GM19193 (cell line): ENCODE measurements around the gene NPDC1.

Source experiments
- POLR2A ChIP-seq: IDR thresholded peaks from 4 replicates; pipeline ENCODE4 v1.6.1; 2011; ENCODE audit not compliant: insufficient read depth, insufficient read length; ENCODE audit errors: extremely low read depth

The NPDC1 gene

GRCh38 chr9:136995772-136996311 lies 50.1 kb downstream of the NPDC1 start:
- no peak for TF ChIP-seq POLR2A

DNA sequence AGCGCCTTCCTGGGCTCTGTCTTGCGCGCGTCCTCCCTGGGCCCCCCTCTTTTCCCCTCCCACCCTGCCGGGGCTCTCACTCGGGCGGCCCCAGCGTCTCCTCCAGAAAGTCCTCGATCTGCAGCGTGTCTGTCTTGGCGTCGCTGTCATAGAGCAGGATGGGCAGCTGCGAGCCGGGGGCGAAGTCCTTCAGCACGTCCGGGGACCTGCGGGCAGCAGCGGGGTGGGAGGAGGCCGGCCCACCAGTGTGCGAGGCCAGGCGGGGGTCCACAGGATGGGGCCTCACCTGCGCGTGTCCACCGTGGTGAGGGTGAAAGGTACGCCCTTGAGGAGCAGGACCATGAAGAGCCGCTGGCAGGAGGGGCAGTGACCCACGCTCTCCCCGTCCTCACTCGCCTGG lies 50.6 kb downstream of the NPDC1 start:
- no peak for TF ChIP-seq POLR2A

DNA sequence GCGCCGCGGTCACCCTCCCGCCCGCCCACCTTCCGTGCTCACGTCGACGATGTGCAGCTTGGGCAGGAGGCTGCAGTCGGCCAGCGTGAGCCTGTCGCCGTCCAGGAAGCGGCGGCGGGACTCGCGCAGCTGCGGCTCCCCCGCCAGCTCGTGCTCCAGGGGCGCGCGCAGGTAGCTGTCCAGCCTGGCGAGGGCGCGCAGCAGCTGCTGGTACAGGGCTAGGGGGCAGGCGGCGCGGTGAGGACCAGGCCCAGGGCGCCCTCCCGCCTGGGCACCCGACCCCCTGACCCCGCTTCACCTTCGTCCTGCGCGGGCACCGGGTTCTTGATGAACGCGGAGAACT lies 51.1 kb downstream of the NPDC1 start:
- TF ChIP-seq POLR2A = no peak

DNA sequence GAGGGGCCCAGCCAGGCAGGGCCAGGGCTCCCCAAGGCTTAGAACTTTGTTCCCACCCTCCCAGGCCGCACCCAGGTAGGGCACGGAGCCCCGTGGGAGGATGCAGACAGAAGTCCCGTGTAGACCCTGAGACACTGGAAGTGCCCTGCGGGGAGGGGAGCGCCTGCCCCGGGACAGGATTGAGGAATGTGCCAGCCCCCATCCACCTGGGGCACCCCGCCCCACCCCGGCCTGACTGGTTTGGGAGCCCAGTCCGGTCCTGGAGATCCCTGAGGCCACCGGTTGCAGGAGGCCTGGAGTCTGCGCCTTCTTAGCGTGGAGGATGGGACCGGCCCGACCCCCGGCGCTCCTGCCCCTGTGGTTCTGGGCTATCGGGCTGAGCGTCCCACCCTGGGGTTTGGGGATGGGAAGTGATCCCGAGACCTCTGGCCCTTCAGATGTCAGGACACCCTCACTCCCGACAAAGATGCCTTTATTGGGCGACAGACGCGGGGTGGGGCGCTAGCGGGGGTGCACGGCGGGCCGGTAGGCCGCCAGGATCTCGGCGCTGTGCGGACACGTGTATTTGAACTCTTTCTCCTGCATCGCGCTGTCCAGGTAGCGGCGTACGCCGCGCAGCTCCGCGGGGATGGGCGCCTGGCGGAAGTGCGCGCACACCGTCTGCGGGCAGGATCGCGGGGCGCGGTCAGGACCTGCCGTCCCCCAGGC lies 51.6 kb downstream of the NPDC1 start:
- no peak for TF ChIP-seq POLR2A

GRCh38 chr9:136992819-136993369 lies 53.1 kb downstream of the NPDC1 start:
- TF ChIP-seq POLR2A = no peak

DNA sequence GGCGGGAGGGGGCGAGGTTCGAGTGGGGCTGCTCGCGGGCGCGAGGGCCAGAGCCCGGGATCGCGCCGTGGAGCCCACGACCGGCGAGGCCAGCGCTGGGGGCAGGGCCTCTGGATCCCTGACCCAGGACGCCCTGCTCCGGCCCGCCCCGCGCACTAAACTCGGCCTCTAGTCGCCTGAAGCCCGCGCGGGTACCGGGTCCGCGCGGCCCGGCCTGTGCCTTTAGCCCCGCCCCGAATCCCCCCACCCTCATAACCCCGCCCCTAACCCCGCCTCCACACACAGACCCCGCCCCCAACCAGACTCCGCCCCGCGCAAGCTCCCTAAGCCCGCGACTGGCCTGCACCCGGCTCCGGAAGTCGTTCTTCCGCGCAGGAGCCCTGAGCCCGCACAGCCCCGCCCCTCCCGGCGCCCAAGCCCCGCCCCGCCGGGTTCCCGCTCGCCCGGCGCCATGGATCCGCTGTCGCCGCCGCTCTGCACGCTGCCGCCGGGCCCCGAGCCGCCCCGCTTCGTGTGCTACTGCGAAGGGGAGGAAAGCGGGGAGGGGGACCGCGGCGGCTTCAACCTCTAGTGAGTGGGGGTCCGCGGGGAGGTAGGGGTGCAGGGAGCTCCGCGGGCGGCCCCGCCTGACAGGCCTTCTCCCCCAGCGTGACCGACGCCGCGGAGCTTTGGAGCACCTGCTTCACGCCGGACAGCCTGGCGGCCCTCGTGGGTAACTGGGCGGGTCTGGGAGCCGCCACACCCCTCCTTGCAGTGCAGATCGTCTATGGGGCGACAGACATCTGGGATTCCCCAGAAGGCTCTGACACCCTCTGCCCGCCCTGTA lies 53.8 kb downstream of the NPDC1 start, which contains the start of gene PAXX:
Gene PAXX (plus strand): TSS at position 430 of the 826 bp plus-strand sequence. CDS start 22 bp downstream, at position 452.
- TF ChIP-seq POLR2A = peak; percentile 64

DNA sequence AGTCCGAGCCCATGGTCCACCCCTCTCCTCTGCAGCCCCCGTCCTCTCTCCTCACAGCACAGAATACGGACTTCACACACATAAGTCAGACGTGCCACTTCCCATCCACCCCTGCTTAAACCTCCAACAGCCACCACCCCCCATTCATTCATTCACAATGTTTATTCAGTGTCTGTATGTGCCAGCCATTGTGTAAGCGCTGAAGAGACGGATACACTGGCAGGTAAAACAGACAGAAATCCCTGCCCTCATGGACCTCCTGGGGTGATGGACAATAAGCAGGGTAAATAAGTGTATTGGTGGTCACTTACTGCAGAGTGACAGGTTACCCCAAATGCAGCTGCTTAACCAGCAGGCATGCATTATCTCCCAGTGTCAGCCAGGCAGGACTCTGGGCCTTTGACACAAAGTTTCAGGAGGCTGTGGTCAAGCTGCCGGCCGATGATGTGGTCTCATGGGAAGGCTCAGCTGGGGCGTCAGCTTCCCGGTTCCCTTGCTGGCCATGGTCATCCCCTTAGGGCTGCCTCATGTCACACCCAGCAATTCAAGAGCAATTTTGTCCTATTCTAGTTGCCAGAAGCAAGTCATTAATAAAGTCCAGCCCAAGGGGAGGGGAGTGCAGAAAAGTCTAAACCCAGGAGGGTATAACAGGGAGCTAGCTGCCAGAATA lies 55.6 kb downstream of the NPDC1 start:
- TF ChIP-seq POLR2A = no peak
